ENCODE data around the gene DLGAP4. TPM values are rescaled to one million over a fixed set of nuclear protein-coding genes. Genes with fewer than 3 reads are reported as not detected.
A peak's percentile ranks its signal among the peaks of the same experiment; 100 is the strongest.

DLGAP4 gene
- total and polyA plus RNA-seq, 2 of the 8 experiments (the other 6 are each of a cell fraction or from before 2014, with no cell fraction given) = 41.2 to 57.2 TPM

- Histone ChIP-seq H3K27me3 (replicated peaks in 1 of 4; ENCODE audit: control insufficient read depth in 3 of 4, extremely low read depth in 1 of 4, insufficient read depth in 3 of 4, low read length in 3 of 4) (no peaks in the 10 kb centered on the region), H2BK12ac (ENCODE audit: low read depth, low read length) (no peak overlapping the region), H3K27ac (ENCODE audit: low read depth, low read length) (no peak overlapping the region), H2BK120ac (replicated peaks; ENCODE audit: low read depth, low read length) (no peak overlapping the region), H2BK5ac (ENCODE audit: low read depth, low read length) (no peak overlapping the region), H4K91ac (replicated peaks; ENCODE audit: insufficient read length, low read length) (no peak overlapping the region), H2BK20ac (ENCODE audit: low read length) (no peak overlapping the region), H3K79me2 (ENCODE audit: control insufficient read depth in 1 of 2, insufficient read depth in 2 of 2, low read length in 2 of 2) (no peaks in the 10 kb centered on the region), H2BK15ac (ENCODE audit: low read length) (peak overlapping the region; percentile 18; the same call in 1 of the 2 replicates), H3K23me2 (ENCODE audit: low read depth, low read length) (no peaks in the 10 kb centered on the region), H4K8ac (ENCODE audit: extremely low read depth, insufficient read depth, low read length) (peak overlapping the region; percentile 59; the same call in 1 of the 2 replicates), H3K56ac (replicated peaks; ENCODE audit: insufficient read length, low read depth, low read length) (no peak overlapping the region), H3K18ac (ENCODE audit: extremely low read depth, low read length) (no peak overlapping the region), H3K23ac (ENCODE audit: insufficient read length) (no peak overlapping the region), H3K4ac (replicated peaks; ENCODE audit: insufficient read length, low read depth, low read length) (no peak overlapping the region), H3K4me3 (ENCODE audit: extremely low read depth in 1 of 4, insufficient read depth in 2 of 4, low read depth in 3 of 4, low read length in 4 of 4) (no peak overlapping the region), H3K14ac (ENCODE audit: insufficient read length) (no peak overlapping the region), H4K5ac (ENCODE audit: insufficient read length, low read depth, low read length) (no peak overlapping the region), H2AK5ac (ENCODE audit: low read depth, low read length) (no peak overlapping the region), H3K9me3 (ENCODE audit: insufficient read depth in 2 of 2, low read depth in 1 of 2, low read length in 1 of 2) (no peaks in the 10 kb centered on the region), H2AFZ (ENCODE audit: low read length) (no peak overlapping the region), H3K36me3 (ENCODE audit: control insufficient read depth in 2 of 4, insufficient read depth in 4 of 4, low read length in 3 of 4) (no peaks in the 10 kb centered on the region), H3K4me1 (replicated peaks in 1 of 4; ENCODE audit: control insufficient read depth in 3 of 4, insufficient read depth in 4 of 4, low read length in 3 of 4) (0 out of 7 replicates have a peak, but pooled peaks cover 0 to 2% (median 0%) of the 10 kb centered on the region in 4 experiments), H3K9ac (replicated peaks in 1 of 4; ENCODE audit: extremely low read depth in 1 of 4, low read depth in 3 of 4, low read length in 3 of 4) (no peak overlapping the region), H4K20me1 (replicated peaks in 1 of 2; ENCODE audit: control insufficient read depth in 1 of 2, insufficient read depth in 2 of 2, low read length in 2 of 2) (no peaks in the 10 kb centered on the region), H3K4me2 (ENCODE audit: insufficient read depth in 1 of 2, low read depth in 2 of 2, low read length in 2 of 2) (no peak overlapping the region; a peak in 1 of 4 replicates), H3K79me1 (ENCODE audit: low read depth, low read length) (no peaks in the 10 kb centered on the region)
- ChIA-PET POLR2A (ENCODE audit: partially characterized antibody) (no interaction called here), CTCF (ENCODE audit: partially characterized antibody) (interaction anchor here (0.7 to 4.5 kb wide), 16 partner anchors 8 to 268 kb away, joined by 3 to 17 read pairs (median 4); no protein-coding TSS in a partner anchor)
- WGBS, 2 experiments (ENCODE audit: extremely low coverage in 1 of 2, insufficient coverage in 1 of 2, insufficient read length in 1 of 2, insufficient replicate concordance in 2 of 2, low coverage in 1 of 2, low lambda C conversion rate in 2 of 2, missing lambda C conversion rate in 1 of 2) = 82% methylated on average over 22 of the region's 22 CpGs; no CpG with 5 or more reads in 1 of the 2 experiments
- DNase-seq (ENCODE audit: low read depth in 1 of 2, low spot score in 2 of 2) (no peak), FAIRE-seq (no peak)
Observed at GRCh38 chr20:36377348-36378326, 71.5 kb downstream of the DLGAP4 start.

Data from H1 (cell line).